HG02970 (cell line): ENCODE measurements around the gene TBC1D10A.

Experiments used
- ATAC-seq: cut with Tn5 transposase; IDR thresholded peaks from one replicate; pipeline ENCODE4 v1.9.1; 2021; ENCODE audit warnings: mild to moderate bottlenecking, moderate library complexity, moderate number of reproducible peaks; ENCODE audit not compliant: unreplicated experiment, low FRiP score

TBC1D10A gene

GRCh38 chr22:30270832-30271231 is 55.9 kb downstream of the TBC1D10A start:
- no peak for ATAC-seq

- ATAC-seq, result no peak
These were observed 58.4 kb downstream of the TBC1D10A start for GRCh38 chr22:30268331-30268730.

- ATAC-seq, result no peak
These were observed 59.1 kb downstream of the TBC1D10A start for GRCh38 chr22:30267382-30268302.

GRCh38 chr22:30266445-30267381 is 60.0 kb downstream of the TBC1D10A start, which contains the start of gene OSM:
Gene OSM (minus strand): TSS chr22:30266851. CDS start chr22:30266799, 52 bp downstream.
- ATAC-seq, result no peak

- no peak for ATAC-seq
These were observed 60.8 kb downstream of the TBC1D10A start for GRCh38 chr22:30265823-30266444.

GRCh38 chr22:30265131-30265720 is 61.5 kb downstream of the TBC1D10A start:
- ATAC-seq, result no peak

GRCh38 chr22:30263883-30264282 is 62.9 kb downstream of the TBC1D10A start:
- ATAC-seq, result no peak

- no peak for ATAC-seq
These were observed 63.6 kb downstream of the TBC1D10A start for GRCh38 chr22:30262917-30263741.

- no peak for ATAC-seq
These were observed 64.6 kb downstream of the TBC1D10A start for GRCh38 chr22:30262112-30262511.

GRCh38 chr22:30261134-30261533 is 65.6 kb downstream of the TBC1D10A start:
- no peak for ATAC-seq

- no peak for ATAC-seq
These were observed 66.1 kb downstream of the TBC1D10A start for GRCh38 chr22:30260682-30261081.

GRCh38 chr22:30260276-30260675 is 66.5 kb downstream of the TBC1D10A start:
- ATAC-seq, result no peak

- no peak for ATAC-seq
These were observed 72.4 kb downstream of the TBC1D10A start for GRCh38 chr22:30254314-30254713.

GRCh38 chr22:30253205-30253852 is 73.4 kb downstream of the TBC1D10A start:
- ATAC-seq, result no peak

GRCh38 chr22:30252411-30253204 is 74.1 kb downstream of the TBC1D10A start:
- ATAC-seq, result no peak

GRCh38 chr22:30251711-30252110 is 75.0 kb downstream of the TBC1D10A start:
- ATAC-seq, result no peak

GRCh38 chr22:30250661-30251267 is 76.0 kb downstream of the TBC1D10A start:
- ATAC-seq, result no peak
